Right ventricle myocardium superior (tissue), 1 donor: Measurements from ENCODE around the gene TNRC6C. TPM values are rescaled to one million over a fixed set of nuclear protein-coding genes. Genes with fewer than 3 reads are reported as not detected.

Experiments used
- ATAC-seq: fragments of 200-7000 bp; cut with Tn5 transposase; one replicate; pipeline ENCODE4 v1.9.1; 2020; ENCODE audit warnings: mild to moderate bottlenecking; ENCODE audit not compliant: poor library complexity
- DNase-seq: peaks from one replicate; pipeline ENCODE4 v3.0.0-alpha.2; 2020
- intact Hi-C: fragments of 100-400 bp; cut with DNase I; formaldehyde crosslinking; loops from one replicate; pipeline ENCODE4 v1.11.2; 2022
- total RNA-seq: library from RNA; stranded (reverse); fragmentation: NEBNext Ultra II Directional; extraction: Animal tissue kit (Norgen Biotek cat#: 25700); gene quantifications from one replicate; pipeline ENCODE4 v1.2.1, GENCODE V29; 2021
- donor health status: DM: no; HTN: yes; CAD: no; lungs with severe emphysema.

Gene TNRC6C
- total RNA-seq, 1 donor from 2014 or later = 17.8 TPM

- DNase-seq (no peak), ATAC-seq (no peak)
- intact Hi-C loops = loop anchor here (5.0 kb wide), 1 partner anchor 37 kb away; no protein-coding TSS in a partner anchor
Measured at GRCh38 chr17:77999413-78000173, 41.1 kb downstream of the TNRC6C start.

- intact Hi-C loops = no loop called here
- DNase-seq (no peak), ATAC-seq (no peak)
Measured at GRCh38 chr17:78000341-78000740, 41.8 kb downstream of the TNRC6C start.

- ATAC-seq (no peak), DNase-seq (no peak)
- intact Hi-C loops = no loop called here
Measured at GRCh38 chr17:78001182-78001581, 42.7 kb downstream of the TNRC6C start.

- ATAC-seq (no peak), DNase-seq (no peak)
- intact Hi-C loops = no loop called here
Measured at GRCh38 chr17:78001612-78002011, 43.1 kb downstream of the TNRC6C start.

GRCh38 chr17:78002166-78002565 is 43.7 kb downstream of the TNRC6C start:
- intact Hi-C loops = no loop called here
- no peak for DNase-seq
- no peak for ATAC-seq

GRCh38 chr17:78005452-78006171 is 47.1 kb downstream of the TNRC6C start:
- ATAC-seq = no peak

GRCh38 chr17:78006338-78006737 is 47.8 kb downstream of the TNRC6C start:
- no peak for ATAC-seq
- DNase-seq = no peak
- intact Hi-C loops = no loop called here

More at GRCh38 chr17:78005452-78006171, 47.1 kb downstream of the TNRC6C start:
- no peak for DNase-seq
- intact Hi-C loops = no loop called here

- intact Hi-C loops = no loop called here
- ATAC-seq (no peak), DNase-seq (no peak)
Measured at GRCh38 chr17:78007647-78008046, 49.1 kb downstream of the TNRC6C start.

GRCh38 chr17:78010759-78011158 is 52.3 kb downstream of the TNRC6C start:
- DNase-seq = no peak
- intact Hi-C loops = loop anchor here (5.0 to 10.0 kb wide), 3 partner anchors 96 to 468 kb away; no protein-coding TSS in a partner anchor
- no peak for ATAC-seq

- no peak for DNase-seq
- no peak for ATAC-seq
- intact Hi-C loops = loop anchor here (5.0 to 10.0 kb wide), 3 partner anchors 98 to 470 kb away; no protein-coding TSS in a partner anchor
Measured at GRCh38 chr17:78012428-78012827, 53.9 kb downstream of the TNRC6C start.

GRCh38 chr17:78013683-78014467 is 55.4 kb downstream of the TNRC6C start:
- intact Hi-C loops = loop anchor here (5.0 to 10.0 kb wide), 3 partner anchors 99 to 472 kb away; no protein-coding TSS in a partner anchor
- peak; percentile 80 for ATAC-seq
- no peak for DNase-seq

- DNase-seq (no peak), ATAC-seq (no peak)
- intact Hi-C loops = loop anchor here (5.0 to 10.0 kb wide), 3 partner anchors 100 to 472 kb away; no protein-coding TSS in a partner anchor
Measured at GRCh38 chr17:78014646-78015045, 56.1 kb downstream of the TNRC6C start.

- ATAC-seq (no peak), DNase-seq (no peak)
- intact Hi-C loops = loop anchor here (10.0 kb wide), 1 partner anchor 102 kb away; no protein-coding TSS in a partner anchor
Measured at GRCh38 chr17:78016852-78017251, 58.3 kb downstream of the TNRC6C start.

- DNase-seq (no peak), ATAC-seq (peak; percentile 49)
- intact Hi-C loops = loop anchor here (10.0 kb wide), 1 partner anchor 105 kb away; no protein-coding TSS in a partner anchor
Measured at GRCh38 chr17:78019367-78019975, 61.0 kb downstream of the TNRC6C start.

GRCh38 chr17:78019976-78020716 is 61.6 kb downstream of the TNRC6C start:
- DNase-seq = no peak
- intact Hi-C loops = loop anchor here (10.0 kb wide), 1 partner anchor 105 kb away; no protein-coding TSS in a partner anchor
- ATAC-seq = no peak

GRCh38 chr17:78020717-78021108 is 62.2 kb downstream of the TNRC6C start:
- no peak for DNase-seq
- intact Hi-C loops = no loop called here
- ATAC-seq = peak; percentile 13

GRCh38 chr17:78022425-78022824 is 63.9 kb downstream of the TNRC6C start:
- DNase-seq = no peak
- intact Hi-C loops = no loop called here

GRCh38 chr17:78023042-78023441 is 64.5 kb downstream of the TNRC6C start:
- ATAC-seq (no peak), DNase-seq (no peak)
- intact Hi-C loops = no loop called here

More at GRCh38 chr17:78022425-78022824, 63.9 kb downstream of the TNRC6C start:
- ATAC-seq = no peak
